ENCODE results near the gene TNFRSF19.
A peak's percentile ranks its signal among the peaks of the same experiment; 100 is the strongest.
"Not testable (repeated sequence)": the region's sequence is repeated elsewhere in the genome, so short reads cannot be mapped to it uniquely, and the experiment has no call there.

The TNFRSF19 gene

DNA sequence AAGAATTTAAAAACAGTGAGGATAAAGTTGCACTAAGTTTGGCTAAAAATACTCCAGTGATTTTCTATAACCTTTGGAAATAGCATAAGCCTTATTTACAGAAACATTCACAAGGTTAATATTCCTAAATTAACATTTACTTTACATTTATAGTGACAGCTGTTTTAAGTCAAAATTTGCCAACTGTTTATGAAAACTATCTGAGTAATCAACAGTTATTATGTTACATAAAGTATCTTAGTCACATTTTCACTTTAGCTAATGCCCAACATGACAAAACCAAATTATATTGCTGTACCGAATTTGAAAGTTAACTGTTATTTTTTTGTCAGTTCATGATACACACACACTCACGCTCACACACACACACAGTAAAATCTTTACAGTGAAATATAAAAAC is 1.2 kb downstream of the TNFRSF19 start:
- no peak for DNase-seq

DNA sequence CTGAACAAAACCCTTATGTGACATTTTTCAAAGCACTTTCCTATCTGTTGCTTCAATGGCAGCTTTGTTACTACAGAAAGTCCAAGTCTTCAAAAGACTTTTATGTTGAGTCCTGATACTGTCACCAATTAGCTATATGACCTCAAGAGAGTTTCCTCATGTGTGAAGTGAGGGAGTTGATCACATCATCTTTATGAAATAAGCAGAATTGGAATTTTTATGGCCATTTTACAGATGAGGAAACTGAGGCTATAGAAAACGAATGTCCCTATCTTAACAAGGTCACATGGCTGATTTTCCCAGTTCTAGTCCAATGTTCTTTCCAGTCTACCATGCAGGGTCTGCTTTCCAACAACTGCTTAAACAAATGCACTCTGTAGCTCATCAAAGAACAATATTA is 2.6 kb downstream of the TNFRSF19 start:
- no peak for DNase-seq

DNA sequence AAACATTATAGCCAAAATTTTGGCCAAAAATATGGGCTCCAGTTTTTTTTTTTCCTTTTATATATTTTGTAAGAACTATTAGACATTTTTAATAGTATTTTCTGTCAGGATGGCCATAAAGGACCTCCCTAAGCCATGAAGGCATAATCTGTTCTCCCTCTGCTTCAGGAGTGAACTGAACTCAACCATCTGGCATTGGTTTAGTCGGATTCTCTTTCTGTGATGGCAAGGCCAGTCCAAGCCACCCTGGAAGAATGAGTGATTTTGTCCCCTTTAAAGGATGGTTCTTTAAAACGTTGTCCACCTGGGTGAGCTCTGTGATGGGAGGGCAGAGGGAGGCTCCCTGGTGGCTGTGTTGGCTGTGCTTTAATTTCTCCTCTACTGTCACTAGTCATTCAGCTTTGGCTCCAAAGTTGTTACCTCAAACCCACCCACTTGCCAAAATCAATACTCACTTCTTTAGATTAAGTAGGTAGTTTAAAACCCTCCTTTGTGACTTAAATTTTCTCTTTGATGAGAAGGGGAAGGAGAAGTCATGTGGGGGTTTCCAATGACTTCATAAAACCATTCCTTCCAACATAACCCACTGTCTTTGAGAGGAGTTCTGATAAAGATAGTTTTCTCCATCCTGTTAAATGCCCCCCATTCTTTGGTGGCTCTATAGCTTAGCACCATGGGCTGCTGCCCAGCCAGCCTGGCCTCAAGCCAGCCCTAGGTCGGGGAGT is 4.4 kb downstream of the TNFRSF19 start:
- no peak for DNase-seq

DNA sequence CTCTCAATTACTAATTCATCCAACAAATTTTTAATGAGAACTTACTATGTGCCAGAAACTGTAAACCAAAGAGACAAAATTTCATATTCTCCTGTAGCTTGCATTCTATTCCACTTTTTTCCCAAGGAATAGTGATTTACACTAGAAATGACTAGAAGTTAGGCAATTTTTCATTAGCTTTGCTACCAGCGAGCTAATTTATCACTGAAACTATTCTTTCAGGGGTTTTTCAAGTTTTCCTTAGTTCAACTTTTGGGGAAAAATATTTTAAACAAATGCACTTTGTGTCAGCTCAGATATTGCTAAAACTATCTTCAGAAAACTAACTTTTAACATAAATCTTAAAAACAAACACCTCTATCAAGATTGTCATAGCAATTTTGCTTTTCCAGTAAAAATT is 5.4 kb downstream of the TNFRSF19 start:
- no peak for DNase-seq

DNA sequence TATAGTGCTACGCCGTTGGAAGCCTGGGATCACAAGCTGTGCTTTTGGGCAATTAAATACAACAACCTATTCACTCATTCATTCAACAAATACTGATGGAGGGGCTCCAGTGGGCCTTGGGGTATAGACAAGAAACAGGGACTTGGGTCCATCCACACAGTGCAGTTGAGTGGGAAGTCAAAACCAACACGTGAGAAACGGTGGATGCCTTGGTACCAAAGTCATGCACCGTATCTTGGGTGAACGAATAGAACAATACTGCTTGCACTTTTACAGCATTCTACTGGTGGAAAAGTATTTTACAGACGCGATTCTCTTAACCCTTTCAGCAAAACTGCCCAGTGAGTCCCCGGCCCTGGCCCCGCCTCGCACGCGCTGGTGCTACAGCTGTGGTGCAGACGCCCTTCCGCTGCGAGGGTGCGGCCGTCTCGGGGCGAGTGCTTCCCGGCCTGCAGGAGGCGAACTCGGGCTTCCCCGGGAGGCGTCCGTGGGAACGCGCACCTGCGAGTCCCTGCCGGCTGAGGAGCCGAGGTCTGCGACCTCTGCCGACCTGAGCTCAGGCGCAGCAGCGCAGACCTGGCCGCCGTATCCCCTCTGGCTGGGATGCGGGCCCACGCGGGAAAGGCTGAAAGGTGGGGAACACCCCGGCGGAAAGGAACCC is 8.3 kb downstream of the TNFRSF19 start:
- DNase-seq, result peak; percentile 87

GRCh38 chr13:23579072-23579895 is 9.1 kb downstream of the TNFRSF19 start:
- peak; percentile 97 for DNase-seq

- no peak for DNase-seq
These were observed 9.9 kb downstream of the TNFRSF19 start for GRCh38 chr13:23579896-23580683.

DNA sequence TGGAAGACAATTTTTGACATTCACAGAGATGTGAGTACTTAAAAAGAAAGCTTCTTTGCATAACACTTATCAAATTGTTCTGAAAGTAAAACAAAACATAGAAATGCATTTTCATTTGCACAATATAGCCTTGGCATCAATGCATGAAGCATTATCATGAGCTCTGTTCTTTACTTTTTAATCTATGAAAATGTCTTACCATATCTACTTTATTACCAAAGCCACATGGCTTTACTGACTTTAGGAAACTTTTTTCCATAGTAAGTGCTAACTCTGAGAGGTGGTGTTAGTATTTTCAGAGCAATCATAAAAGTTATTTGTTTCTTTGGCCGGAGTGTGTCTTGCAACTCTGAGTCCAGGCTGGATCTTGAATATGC is 10.5 kb downstream of the TNFRSF19 start:
- DNase-seq, result no peak

DNA sequence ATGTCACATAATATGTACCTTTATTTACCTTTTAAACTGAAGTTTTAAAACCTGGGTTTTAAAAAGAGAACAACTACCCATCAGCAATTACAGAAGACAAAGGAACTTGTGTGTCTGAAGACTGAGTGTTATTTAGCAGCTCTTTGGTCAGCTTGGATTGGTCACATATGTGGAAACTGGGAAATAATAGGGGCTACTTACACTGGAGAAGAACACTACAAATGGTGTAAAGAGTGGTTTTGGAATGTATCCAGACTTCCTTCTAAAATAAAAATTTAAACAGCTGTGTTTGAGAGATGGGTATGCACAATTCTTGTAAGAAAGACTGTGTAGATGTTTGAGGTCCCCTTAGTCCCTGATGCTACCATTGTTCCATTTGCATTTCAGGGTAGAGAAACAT is 13.3 kb downstream of the TNFRSF19 start:
- DNase-seq, result no peak

GRCh38 chr13:23584275-23584674 is 14.1 kb downstream of the TNFRSF19 start:
- DNase-seq, result no peak

DNA sequence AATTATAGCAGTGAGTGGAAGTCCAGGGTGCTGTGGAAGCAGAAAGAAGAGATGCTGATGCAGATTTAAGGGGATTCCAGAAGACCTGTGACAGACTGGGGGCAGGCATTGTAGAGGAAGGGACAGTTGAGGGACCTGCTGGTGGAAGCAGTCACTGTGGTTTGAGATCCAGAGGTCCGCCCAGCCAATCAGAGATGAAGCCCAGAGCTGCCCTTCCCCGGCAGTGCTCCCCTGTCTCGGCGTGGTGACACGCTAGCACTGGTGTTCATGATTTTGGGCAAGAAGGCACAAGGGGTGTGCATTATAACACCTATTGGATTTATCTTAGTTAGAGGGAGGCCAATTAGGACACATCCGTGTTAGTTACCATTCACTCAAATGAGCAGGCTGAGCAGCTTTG is 16.1 kb downstream of the TNFRSF19 start:
- DNase-seq, result no peak

GRCh38 chr13:23588666-23589065 is 18.5 kb downstream of the TNFRSF19 start:
- DNase-seq, result no peak

DNA sequence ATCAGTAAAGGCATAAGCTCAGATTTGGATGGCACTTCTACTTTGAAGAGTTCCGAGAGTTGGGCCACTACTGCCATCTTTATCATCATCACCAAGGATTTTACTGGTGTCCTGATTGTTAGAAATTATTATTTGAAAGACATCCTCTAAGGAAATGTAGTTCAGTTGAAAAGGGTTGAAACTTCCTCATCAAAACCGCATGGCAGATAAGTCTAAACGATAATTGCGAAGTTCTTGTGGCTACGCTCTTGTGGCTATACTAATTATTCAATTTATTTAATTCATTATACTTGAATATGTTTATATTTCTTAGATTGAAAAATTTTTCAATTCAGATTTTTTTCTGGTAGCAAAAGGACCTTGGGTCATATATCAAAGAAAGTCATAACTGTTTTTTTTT is 22.4 kb downstream of the TNFRSF19 start:
- no peak for DNase-seq

DNA sequence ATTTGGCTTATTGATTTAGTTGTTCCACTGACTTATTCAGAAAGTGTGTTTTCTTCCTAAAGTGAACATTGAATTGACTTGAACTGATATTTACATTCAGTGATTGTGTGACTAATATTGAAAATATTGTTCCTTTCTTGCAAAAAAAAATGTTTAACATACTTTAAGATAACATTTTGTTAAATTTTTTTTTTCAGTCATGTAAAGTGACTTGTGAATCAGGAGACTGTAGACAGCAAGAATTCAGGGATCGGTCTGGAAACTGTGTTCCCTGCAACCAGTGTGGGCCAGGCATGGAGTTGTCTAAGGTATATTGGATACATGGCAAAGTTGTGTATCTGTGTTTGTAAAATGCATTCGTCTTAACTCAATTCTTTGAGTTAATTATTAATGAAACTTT is 22.9 kb downstream of the TNFRSF19 start:
- DNase-seq, result no peak

GRCh38 chr13:23594290-23594689 is 24.1 kb downstream of the TNFRSF19 start:
- DNase-seq, result not testable (repeated sequence)

DNA sequence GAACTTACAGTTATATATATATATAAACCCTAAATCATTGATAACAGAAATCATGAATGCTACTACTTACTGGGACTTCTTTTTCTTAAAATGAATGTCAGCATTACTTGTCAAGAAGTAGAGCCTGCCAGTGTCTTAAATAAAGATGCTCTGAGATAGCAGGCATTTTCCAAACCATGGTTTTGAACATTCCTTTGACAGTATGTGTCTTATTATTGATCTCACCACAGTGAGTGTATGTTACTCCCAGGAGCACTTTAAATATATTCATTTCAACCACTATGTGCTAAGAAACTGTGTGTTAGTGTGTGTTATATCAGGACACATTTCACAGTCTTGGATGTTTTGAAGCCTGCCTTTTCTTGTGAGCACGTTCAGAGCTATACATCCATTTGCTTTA is 28.2 kb downstream of the TNFRSF19 start:
- DNase-seq, result no peak

GRCh38 chr13:23599083-23599925 is 29.1 kb downstream of the TNFRSF19 start:
- no peak for DNase-seq

- no peak for DNase-seq
These were observed 29.9 kb downstream of the TNFRSF19 start for GRCh38 chr13:23600100-23600499.

GRCh38 chr13:23600534-23600933 is 30.3 kb downstream of the TNFRSF19 start:
- no peak for DNase-seq

GRCh38 chr13:23605831-23606230 is 35.6 kb downstream of the TNFRSF19 start:
- DNase-seq, result no peak

DNA sequence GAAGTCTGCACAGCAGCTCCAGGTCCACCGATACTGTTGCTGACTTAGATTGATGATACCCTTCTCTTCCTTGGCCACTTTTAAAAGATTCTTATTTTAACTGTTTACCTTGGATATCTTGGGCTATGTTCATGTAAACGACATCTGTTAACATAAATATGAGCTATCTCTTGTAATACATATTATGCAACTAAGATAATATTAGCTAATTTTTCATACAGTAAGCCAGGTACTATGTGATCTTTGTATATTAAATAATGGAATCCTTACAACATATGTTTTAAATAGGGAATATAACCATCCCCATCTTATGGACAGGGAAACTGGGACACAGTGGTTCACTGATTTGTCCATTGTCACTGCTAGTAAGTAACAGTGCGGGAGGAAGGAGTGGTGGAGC is 37.9 kb downstream of the TNFRSF19 start:
- DNase-seq, result no peak

Measured in activated effector memory CD4-positive, alpha-beta T cell treated with anti-CD3 and anti-CD28 coated beads, Interleukin-2, amount 50 U/mL, for 16 hours (primary cell).